Measurements from ENCODE around the gene DNAJC5.

The DNAJC5 gene

DNA sequence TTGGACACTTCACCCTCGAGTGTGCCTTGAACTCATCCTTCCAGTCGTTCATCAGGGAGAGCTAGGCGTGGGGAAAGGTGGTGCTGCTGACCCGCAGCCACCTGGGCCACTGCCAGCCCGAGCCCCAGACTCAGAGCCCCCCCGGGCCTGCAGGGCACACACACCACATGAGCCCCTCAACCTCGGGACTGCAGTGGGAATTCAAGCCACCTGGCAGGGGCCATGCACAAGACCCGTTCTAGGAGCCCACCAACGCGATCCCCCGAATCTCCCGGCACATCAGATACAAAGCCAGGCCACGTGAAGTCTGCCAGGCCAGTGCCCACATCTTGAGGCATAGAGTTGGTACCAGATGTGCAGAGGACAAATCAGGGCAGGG, 72.0 kb downstream of the DNAJC5 start:
- no peak overlapping the region for H3K4me3 ChIP-seq (ENCODE audit: control insufficient read depth, low read depth, low read length)
- DNase-seq (ENCODE audit: low read depth), result no peak
- TF ChIP-seq CTCF (IDR thresholded peaks at IDR 0.05; ENCODE audit: control insufficient read depth, insufficient read depth, low read depth, low read length, missing control alignments), result no peak

DNA sequence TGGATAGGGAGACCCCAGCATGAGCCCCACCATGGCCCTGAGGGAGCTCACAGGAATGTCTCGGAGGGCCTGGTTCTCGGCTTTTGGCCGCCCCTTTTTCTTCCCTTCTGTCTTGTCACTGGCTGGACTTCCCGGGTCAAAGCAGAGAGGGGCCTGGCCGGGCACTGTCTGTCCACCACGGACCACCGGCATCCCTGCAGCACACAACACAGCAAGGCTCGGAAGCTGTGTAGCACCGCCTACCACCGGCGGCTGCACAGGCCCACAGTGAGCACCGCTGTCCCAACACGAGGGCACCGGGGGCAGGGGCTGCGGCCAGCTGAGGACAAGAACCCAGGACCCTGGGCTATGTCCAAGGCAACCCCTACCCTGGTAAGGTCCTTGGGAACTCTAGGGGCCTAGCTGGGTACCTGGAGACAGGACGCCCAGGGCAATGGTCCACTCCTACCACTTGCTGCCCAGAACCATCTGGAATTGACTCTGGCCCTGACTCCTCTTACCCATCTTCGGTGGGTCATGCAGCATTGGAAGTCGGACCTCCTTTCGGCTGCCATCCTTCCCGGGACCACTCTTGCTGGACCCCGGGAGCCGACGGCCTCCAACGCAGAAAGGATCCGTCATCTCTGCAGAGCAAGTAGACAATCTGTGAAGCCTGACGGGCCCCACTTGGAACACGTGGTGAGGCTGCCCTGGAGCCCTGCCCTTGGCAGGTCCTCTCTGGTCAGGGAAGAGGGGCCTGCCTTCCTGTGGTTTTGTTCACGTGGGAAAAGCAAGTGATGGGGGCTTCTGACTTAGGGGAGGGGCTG, 72.6 kb downstream of the DNAJC5 start:
- no peak for DNase-seq (ENCODE audit: low read depth)
- H3K4me3 ChIP-seq (ENCODE audit: control insufficient read depth, low read depth, low read length), result no peak overlapping the region
- TF ChIP-seq CTCF (IDR thresholded peaks at IDR 0.05; ENCODE audit: control insufficient read depth, insufficient read depth, low read depth, low read length, missing control alignments), result no peak

DNA sequence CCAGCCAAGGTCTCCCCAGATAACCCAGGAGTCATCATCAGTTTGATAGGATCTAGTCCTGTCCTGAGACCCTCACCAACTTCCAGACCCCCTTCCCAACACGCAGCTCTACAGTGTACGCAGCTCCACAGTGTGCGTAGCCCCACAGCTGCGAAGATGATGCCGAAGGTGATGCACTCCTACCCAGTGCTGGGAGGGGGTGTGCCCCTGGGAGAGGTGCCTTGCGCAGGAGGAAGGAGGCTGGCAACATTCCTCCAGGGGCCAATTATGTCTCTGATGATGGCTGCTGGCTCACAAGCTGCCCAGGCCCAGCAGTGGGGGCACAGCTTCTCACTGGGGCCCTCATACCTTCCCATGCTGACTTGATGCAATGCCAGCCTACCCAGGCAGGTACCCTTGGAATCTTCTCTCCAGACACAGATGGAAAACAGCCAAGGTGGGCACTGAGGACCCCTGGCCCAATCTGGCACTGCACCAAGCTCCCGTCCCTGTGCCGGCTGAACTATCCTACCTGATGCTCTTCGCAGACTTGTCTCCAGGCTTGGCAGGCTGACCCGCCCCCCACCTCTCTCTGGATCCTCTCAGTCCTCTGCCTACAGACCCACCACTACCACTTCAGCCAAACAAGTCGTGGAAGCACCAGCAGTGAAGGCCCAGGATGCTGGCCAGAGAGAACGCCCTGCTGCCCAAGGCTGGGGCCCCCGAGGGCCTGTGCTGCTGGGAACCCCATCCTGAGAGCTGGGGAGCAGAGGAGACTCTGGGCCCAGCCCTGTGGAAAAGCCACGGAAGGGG, 73.4 kb downstream of the DNAJC5 start:
- H3K4me3 ChIP-seq (ENCODE audit: control insufficient read depth, low read depth, low read length), result peak overlapping the region; percentile 65
- no peak for DNase-seq (ENCODE audit: low read depth)
- TF ChIP-seq CTCF (IDR thresholded peaks at IDR 0.05; ENCODE audit: control insufficient read depth, insufficient read depth, low read depth, low read length, missing control alignments), result no peak

DNA sequence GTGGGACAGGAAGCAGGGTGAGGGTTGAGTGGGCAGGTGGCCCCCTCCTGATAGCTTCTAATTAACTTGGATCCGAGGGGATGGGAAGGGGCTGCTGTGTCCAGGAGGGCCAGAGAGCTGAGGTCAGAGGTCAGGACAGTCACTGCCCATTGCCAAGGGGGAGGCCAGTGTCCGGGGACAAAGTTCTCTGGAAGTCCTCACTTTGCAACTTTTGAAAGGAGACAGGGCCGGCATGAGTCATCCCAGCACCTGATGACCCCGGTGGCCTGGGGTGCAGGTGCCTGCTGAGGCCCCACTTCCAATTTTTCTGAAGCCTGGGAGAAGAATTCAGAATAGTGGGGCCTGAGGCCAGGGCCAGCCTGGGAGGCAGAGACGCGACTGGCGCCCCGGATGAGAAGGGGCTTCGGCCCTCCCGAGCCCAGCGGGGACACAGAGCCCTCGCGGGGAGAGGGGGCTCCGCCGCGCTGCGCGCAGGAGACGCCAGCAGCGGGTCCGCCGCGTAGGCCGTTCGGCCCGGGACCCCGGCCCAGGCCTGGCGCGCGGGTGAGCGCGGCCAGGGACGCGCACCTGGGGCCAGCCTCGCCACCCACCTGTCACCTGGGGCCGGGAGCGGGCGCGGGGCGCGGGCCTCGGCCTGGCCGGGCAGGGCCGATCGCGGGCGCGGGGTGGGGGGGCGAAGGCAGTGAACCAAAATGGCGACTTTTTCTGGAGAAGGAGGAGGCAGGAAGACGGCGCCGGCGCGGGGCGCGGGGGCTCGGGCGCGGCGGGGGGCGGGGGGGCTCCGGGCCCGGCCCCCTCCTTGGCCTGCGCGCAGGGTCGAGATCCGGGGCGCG, 74.2 kb downstream of the DNAJC5 start:
- no peak for DNase-seq (ENCODE audit: low read depth)
- no peak for TF ChIP-seq CTCF (IDR thresholded peaks at IDR 0.05; ENCODE audit: control insufficient read depth, insufficient read depth, low read depth, low read length, missing control alignments)
- H3K4me3 ChIP-seq (ENCODE audit: control insufficient read depth, low read depth, low read length), result peak overlapping the region; percentile 65

DNA sequence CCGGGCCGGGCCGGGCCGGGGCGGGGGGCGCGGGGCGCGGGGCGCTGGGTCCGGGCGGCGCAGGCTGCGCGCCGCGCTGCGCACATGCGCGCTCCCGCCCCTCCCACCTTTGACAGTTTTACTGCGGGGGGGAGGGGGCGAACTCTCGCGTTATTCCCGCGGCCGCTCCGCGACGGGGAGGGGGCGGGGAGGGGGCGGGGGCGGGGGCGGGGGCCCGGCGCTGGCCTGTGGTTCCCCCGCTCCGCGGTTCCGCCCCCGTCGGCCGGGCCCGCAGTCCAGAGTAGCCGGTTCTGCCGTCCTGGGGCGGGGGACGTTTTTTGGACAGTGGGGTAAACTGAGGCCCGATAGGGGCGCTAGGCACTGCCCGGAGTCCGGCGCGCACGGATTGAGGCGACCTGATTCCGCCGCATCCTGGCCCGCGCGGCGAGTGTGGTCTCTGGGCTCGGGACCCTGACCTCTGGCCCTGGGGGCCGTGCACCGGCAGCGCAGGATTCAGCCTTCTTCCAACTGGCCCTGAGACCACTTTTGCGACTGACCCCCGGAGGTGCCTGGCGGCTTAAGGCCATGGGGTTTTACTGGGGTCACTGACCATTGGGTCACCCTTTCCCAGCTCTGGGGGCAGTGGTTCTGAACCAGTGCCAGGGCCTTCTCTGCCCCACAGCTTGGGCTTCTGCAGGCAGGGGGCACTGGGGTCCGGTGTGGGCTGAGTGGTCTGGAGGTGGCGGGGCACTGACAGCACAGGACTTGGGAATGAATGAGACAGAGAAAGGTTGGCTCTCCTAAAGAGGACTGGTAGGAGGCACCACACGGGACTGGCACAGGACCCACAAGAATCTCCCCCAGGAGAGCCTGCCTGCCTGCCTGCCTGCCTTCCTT, 75.2 kb downstream of the DNAJC5 start, which contains the start of gene ZNF512B:
Gene ZNF512B (minus strand): TSS at position 93 of the 876 bp plus-strand sequence. CDS start 1,980 bp downstream, outside the sequence.
- TF ChIP-seq CTCF (IDR thresholded peaks at IDR 0.05; ENCODE audit: control insufficient read depth, insufficient read depth, low read depth, low read length, missing control alignments), result no peak
- no peak for DNase-seq (ENCODE audit: low read depth)

More for the DNA sequence above, 75.2 kb downstream of the DNAJC5 start, which contains the start of gene ZNF512B:
- H3K4me3 ChIP-seq (ENCODE audit: control insufficient read depth, low read depth, low read length), result peak within 1 kb of the TSS; percentile 65
